EL (cell line): Measurements from ENCODE around the gene ANKRD33B.
"Not testable (repeated sequence)": the region's sequence is repeated elsewhere in the genome, so short reads cannot be mapped to it uniquely, and the experiment has no call there.

ENCODE experiments used
- DNase-seq: peaks from one replicate; pipeline ENCODE4 v3.0.0-alpha.2; 2016

Gene ANKRD33B

DNA sequence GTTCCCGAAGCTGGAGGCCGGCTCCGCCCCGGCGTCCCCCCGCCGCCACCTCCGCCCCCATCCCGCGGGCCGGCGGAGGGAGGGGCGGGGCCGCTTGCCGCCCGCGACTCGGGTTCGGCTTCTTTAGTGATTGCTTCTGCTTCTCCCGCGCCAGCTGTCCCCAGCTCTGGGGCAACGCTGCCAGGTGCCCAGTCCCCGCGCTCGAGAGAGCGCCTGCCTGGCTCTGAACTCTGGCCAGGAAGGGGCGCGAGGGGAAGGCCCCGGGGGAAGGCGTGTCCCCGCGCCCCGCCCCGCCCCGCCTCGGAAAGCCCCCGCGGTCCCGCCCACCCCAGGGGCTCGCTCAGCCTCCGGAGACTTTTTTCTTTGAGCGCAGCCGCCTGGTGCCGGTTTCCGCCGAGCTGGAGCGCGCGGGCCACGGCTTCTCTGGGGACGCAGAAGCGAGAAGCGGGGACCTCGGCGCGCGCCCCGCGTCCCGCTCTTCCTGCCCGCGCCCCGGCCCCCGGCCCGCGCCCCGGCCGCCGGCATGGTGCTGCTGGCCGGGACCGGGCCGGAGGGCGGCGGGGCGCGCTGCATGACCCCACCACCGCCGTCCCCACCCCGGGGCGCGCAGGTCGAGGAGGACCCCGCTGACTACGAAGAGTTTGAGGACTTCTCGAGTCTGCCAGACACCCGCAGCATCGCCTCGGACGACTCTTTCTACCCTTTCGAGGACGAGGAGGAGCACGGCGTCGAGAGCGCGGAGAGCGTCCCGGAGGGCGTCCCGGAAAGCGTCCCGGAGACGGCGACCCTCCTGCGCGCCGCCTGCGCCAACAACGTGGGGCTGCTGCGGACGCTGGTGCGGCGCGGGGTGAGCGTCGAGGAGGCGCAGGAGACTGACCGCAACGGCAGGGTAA lies at the start of gene ANKRD33B:
Gene ANKRD33B (plus strand): TSS at position 126 of the 893 bp plus-strand sequence. CDS start 398 bp downstream, at position 524.
- DNase-seq = peak; percentile 84

- DNase-seq = not testable (repeated sequence)
Observed at GRCh38 chr5:10514572-10514971, 49.3 kb upstream of the ANKRD33B start.

- DNase-seq = no peak
Observed at GRCh38 chr5:10515492-10515891, 48.4 kb upstream of the ANKRD33B start.

GRCh38 chr5:10518347-10518746 lies 45.5 kb upstream of the ANKRD33B start:
- no peak for DNase-seq

DNA sequence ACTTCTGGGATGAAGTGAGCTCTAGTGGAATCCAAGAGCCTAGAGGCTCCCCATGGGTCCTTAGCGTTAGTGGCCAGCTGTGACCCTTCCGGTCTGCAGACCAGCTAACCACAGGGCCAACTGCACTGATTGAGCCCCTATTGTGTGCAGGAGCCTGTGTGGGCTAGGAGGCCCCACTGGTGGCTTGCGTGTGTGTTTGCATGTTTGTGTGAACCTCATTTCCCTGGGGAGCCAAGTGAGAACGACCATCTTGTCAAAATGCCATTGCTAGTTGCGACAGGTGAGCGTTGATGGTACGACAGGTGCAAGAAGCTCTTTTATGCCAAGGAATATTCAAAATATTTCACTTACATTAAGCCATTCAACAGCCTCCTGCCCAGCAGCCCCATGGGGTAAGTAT lies 44.1 kb upstream of the ANKRD33B start:
- no peak for DNase-seq

GRCh38 chr5:10520706-10521105 lies 43.2 kb upstream of the ANKRD33B start:
- DNase-seq = peak; percentile 59

DNA sequence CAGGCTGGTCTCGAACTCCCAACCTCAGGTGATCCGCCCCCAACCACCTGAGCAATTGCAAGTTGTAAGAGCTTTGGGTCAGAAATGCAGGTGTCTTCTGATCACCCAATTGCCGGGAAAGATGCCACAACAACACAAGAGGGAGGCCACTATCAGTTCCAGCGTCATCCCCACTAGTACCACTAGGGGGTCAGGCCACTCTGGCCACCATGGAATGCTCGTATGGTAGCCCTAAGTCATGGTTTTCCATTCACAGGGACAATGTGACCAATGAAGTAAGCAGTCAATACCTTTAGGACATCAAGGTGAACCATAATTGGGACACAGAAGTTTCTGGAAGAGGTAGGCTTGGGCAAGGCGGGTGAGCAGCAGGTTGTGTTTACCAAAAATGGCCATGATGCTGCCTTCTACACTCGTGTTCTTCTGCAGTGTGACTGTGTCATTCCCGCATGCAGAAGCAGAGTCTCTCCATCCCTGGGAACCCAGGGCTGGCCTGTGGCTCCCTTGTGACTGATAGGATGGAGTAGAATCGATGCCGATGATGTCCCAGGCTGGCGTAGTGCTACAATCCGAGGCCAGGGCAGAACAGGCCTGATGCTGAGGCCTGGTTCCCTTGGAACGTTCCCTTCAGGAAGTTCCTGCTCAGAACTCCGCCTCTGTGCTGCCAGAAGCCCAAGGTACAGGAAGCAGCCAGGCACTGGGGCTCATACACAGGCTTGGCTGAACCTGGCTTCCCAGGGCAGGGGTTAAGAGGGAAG lies 42.2 kb upstream of the ANKRD33B start:
- no peak for DNase-seq

- no peak for DNase-seq
Observed at GRCh38 chr5:10522224-10522611, 41.7 kb upstream of the ANKRD33B start.

- DNase-seq = peak; percentile 99
Observed at GRCh38 chr5:10524376-10525123, 39.3 kb upstream of the ANKRD33B start.

- no peak for DNase-seq
Observed at GRCh38 chr5:10525124-10525495, 38.8 kb upstream of the ANKRD33B start.

DNA sequence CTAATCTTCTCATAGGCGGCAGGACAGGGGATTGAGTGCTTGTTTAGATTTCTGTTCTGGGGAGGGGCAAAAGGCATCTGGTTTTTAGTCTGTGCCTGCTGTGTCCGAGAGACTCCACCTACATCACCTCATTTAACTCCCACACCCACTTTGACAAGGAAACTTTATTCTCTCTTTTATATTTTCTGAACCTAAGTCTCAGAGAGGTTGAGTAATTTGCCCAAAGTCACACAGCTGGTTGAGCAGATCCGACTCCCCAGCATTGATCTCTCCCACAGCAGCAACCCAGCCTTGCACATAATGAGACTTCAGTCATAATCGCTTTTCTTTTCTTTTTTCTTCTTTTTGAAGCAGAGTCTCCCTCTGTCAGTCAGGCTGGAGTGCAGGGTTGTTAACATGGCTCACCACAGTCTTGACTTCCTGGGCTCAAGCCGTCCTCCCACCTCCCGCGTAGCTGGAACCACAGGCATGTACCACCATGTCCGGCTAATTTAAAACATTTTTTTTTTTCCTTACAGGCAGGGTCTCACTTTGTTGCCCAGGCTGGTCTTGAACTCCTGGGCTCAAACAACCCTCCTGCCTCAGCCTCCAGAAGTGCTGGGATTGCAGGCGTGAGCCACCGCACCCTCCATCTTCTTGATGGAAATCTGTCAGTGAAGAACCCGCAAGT lies 36.5 kb upstream of the ANKRD33B start:
- peak; percentile 82 for DNase-seq

GRCh38 chr5:10528056-10528816 lies 35.6 kb upstream of the ANKRD33B start:
- DNase-seq = peak; percentile 68

- no peak for DNase-seq
Observed at GRCh38 chr5:10528827-10529226, 35.0 kb upstream of the ANKRD33B start.

DNA sequence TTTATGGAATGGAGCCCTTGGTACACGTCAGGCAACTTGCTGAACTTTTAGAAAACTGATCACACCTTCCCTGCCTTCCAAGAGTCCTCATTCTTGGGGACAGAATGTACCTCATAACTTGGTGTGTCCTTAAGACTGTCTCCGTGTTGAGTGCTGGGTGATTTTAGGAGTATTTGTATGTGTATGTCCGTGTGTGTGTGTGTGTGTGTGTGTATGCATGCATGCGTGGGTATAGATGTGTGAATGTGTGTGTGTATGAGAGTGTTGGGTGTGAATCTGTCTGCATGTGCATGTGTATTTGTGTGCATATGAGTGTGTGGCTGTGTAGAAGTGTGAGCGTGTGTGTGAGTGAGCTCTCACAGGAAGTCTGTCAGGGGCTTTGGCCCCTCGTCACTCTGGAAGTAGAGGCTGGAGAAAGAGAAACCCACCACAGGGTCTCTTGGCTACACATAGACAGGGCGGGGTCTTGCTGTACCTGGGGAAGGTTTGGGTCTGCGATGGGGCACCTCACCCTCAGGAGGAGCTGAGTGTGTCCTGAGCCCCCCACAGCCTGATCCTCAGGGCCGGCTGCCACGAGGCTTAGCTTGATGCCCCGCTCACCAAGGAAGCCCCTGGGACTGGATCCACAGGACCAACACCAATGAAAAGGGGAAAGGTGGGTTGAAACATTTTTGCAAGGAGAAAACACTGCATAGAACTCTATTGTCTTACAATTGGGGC lies 33.1 kb upstream of the ANKRD33B start:
- no peak for DNase-seq

DNA sequence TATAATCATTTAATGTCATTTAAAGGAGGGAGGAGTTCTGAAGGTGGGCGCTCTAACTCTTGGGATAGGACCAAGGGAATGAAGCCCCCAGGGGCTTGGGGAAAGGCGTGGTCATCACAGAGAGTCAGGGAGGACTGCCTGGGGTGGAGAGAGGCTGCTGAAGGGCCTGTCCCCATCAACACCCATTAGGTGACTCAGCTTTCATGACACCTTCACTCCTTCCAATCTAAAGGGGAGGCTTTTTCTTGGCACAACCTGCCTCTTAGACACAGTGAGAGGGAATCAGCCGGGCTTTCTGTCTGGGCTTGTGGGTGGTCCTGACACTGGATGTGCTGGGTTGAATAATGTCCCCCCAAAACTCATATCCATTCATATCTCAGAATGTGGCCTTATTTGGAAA lies 31.4 kb upstream of the ANKRD33B start:
- DNase-seq = no peak

GRCh38 chr5:10533226-10533625 lies 30.6 kb upstream of the ANKRD33B start:
- no peak for DNase-seq

DNA sequence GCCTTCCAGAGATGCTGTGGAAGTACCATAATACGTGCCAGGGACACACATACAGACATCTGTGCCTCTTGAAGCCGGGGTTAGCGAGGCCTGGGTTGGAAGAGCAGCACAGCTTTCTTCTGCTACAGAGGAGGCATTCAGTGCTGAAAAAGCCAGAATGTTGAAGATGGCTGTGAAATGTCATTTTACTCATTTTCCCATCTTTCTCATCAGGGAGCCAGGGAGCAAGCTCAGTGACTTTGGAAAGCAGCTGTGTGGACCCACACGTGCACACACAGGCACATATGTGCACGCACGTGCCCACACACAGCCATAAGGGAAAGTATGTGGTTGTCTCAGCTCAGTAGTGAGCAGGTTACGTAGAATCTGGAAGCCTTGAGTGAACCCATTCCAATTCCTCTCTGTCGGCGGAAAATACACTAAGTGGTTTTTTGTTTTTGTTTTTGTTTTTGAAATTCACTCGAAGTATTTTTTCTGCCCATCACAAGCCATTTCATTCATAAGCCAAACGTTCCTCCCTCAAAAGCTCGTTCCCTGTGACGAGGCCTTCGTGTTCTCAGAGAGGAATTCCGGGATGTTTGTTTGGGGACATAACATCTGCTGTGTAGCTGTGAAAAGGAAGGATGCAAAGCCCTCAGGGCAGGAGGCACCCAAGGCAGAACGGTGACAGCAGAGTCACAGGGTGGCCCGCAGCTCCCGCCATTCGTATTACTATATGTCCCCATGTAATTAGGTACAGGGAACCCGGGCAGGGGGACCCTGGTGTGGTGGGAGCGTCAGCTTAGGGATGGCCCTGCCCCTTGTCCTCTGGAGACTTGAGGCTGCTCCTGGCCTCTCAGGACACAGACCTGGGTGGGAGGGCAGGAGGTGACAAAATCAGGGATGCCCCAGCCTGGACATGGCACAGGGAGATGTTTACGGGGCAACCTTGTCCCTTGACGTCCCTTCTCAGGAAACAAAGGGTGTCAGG lies 29.0 kb upstream of the ANKRD33B start:
- DNase-seq = no peak

DNA sequence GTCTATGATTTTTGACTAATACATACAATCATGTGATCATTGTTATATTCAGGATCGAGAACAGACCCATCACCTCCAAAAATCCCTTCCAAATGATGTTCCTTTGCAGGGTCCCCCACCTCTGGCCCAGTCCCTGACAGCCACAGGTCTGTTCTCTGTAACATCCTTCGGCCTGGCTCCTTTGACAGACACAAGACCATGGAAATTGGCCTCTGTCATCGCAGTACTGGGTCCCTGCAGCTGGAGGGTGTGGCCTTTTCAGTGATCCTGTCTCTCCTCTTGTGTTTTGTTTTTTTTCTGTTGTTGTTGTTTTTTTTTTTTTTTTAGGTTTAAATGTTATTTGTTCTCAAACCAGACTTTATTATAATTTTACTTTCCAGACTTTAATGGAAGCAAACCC lies 27.4 kb upstream of the ANKRD33B start:
- no peak for DNase-seq

- no peak for DNase-seq
Observed at GRCh38 chr5:10536931-10537579, 26.8 kb upstream of the ANKRD33B start.
